Midbrain (tissue), 1 donor: ENCODE measurements around the gene EVX2.
A peak's percentile ranks its signal among the peaks of the same experiment; 100 is the strongest.

Experiments used
- DNase-seq: peaks from one replicate; lab custom pipeline; 2025; lab: John Stamatoyannopoulos, UW

The EVX2 gene

GRCh38 chr2:176066645-176067588 is 16.8 kb downstream of the EVX2 start:
- DNase-seq = no peak

- no peak for DNase-seq
These were observed 19.8 kb downstream of the EVX2 start for GRCh38 chr2:176063958-176064357.

- DNase-seq = no peak
These were observed 27.4 kb downstream of the EVX2 start for GRCh38 chr2:176056406-176056805.

GRCh38 chr2:176039375-176039774 is 44.4 kb downstream of the EVX2 start:
- peak; percentile 0 for DNase-seq

GRCh38 chr2:176038694-176039093 is 45.1 kb downstream of the EVX2 start:
- DNase-seq = no peak

GRCh38 chr2:176035013-176035691 is 48.6 kb downstream of the EVX2 start:
- no peak for DNase-seq

- no peak for DNase-seq
These were observed 56.0 kb downstream of the EVX2 start for GRCh38 chr2:176027806-176028205.
